Left hindlimb (tissue), 1 donor: ENCODE results near the gene CA9.

Source experiments
- DNase-seq: peaks from one replicate; pipeline ENCODE4 v3.0.0-alpha.2; 2018

Gene CA9

GRCh38 chr9:35695943-35696401 is 22.2 kb downstream of the CA9 start:
- no peak for DNase-seq

GRCh38 chr9:35696520-35697215 is 22.9 kb downstream of the CA9 start:
- no peak for DNase-seq

DNA sequence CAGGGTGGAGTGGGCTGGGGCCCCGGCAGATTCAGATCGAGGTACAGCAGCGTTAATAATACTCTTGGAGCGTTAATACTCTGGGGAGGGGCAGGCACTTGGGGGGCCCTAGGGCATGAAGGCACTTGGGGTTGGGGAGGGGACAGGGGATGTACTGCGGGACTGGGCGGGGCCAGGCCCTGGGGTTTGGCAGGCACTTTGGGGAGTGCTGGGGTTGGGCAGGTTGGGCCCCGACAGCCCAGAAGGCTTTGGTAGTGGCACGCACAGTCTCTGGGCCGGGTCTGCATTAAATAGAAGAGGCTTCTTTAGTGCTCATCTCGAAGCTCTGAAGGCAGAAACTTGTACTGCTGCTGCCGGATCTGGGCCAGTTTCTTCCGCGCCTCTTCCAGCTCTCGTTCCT is 23.8 kb downstream of the CA9 start:
- DNase-seq: no peak

GRCh38 chr9:35698231-35698630 is 24.5 kb downstream of the CA9 start:
- no peak for DNase-seq

DNA sequence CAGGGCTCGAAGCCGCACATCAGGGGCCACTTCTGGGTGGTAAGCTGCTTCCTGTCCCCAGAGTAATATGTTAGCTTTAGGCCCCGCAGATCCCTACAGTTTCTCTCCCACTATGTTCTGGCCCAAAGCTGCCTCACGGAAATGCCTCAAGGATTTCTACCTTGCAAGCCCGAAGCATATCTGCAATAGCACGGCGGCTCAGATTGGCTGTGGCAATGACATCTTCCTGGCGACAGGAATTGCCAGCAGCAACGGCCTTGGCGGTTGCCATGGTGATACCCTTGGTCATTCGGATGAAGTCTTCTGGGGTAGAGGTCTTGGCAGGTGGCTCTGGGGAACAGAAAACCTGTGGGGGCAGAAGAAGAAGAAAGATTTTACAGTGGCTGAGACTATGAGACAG is 26.3 kb downstream of the CA9 start:
- DNase-seq: no peak

DNA sequence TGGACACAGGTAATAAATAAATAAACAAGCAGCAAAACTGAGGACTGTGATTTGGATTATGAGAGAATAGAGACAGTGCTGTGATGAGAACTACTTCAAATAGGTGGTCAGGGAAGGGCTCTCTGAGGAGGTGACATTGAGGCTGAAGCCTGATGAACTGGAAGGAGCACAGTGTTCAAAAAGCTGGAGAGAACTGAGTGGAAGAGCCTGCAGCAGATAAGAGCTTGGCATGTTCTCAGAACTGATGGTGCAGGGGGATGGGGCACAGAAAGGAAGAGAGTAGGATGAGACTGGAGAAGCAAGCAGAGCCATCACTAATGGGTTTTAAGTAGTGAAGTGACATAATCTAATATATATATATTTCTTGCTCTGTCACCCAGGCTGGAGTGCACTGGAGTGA is 27.2 kb downstream of the CA9 start:
- no peak for DNase-seq

- DNase-seq: no peak
Measured at GRCh38 chr9:35702696-35703095, 29.0 kb downstream of the CA9 start.

- DNase-seq: no peak
Measured at GRCh38 chr9:35703906-35704672, 30.4 kb downstream of the CA9 start.

GRCh38 chr9:35705372-35705771 is 31.6 kb downstream of the CA9 start:
- DNase-seq: no peak

- DNase-seq: no peak
Measured at GRCh38 chr9:35705836-35706430, 32.2 kb downstream of the CA9 start.

DNA sequence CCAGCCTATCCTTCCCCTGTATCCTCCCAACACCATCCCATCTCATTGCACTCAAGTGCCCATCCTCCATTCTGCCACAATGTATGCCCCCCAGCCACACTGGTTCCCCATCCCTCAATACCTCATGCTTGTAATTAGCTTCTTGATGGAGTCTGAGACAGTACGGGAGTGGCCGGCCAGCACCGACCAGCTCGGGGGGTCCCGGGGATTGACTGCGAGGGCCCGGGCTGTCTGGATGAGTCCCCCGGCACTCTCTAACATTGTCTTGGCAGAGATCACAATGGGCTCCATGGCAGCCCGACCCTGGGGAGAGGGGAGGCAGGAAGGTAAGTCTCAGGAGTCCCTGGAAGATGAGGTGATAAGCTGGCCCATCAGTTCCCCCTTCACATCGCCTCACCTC is 33.2 kb downstream of the CA9 start:
- DNase-seq: no peak

DNA sequence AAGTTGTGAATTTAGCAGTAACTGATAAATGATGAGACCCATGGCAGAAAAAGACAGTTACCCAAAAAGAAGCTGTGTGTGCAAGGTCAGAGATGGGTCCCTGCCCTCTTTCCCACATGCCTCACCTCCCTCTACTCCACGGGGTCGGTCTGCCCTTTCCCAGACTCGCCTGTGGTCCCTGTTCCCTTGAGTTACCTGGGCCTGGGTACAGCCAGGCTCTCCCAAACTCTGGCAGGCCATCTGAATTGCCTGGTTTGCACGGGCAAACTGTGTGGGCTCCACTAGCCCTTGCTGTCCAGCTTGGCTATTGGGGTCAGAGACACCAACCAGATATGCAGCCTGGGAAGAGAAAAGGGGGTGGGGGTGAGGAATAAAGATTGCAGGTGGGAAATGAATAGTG is 34.4 kb downstream of the CA9 start:
- no peak for DNase-seq

DNA sequence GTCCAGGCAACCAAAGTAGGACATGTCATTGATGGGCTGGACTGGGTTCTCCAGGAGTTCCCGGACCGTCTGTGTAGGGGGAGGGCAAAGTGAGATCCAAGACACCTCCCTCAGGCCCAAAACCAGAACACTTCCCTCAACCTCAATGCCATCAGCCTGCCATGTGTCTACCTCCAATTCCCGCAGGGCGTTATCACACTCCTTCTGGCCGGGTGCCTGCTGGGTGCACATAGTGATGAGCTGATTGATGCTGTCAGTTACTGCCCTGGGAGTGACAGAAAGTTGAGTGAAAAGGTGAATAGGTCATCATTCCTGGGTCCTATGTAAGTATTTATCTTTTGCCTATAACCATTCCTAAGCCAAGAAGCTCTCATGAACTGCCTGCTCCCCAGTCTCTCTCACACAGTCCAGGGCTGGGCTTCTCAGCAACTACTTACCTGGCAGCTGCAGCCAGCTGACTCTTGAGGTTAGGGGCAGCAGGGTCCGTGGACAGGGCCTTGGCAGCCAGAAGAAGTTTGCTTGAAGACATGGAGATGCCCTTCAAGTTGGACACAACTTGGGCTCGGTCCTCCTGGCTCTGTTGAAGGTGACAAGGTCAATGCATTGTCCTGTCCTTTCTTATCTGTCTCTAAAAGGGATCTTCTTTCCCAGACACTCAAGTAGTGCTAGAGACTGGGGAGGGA is 37.2 kb downstream of the CA9 start:
- DNase-seq: no peak

GRCh38 chr9:35711501-35712428 is 38.0 kb downstream of the CA9 start:
- DNase-seq: no peak

- DNase-seq: no peak
Measured at GRCh38 chr9:35712762-35713400, 39.2 kb downstream of the CA9 start.

DNA sequence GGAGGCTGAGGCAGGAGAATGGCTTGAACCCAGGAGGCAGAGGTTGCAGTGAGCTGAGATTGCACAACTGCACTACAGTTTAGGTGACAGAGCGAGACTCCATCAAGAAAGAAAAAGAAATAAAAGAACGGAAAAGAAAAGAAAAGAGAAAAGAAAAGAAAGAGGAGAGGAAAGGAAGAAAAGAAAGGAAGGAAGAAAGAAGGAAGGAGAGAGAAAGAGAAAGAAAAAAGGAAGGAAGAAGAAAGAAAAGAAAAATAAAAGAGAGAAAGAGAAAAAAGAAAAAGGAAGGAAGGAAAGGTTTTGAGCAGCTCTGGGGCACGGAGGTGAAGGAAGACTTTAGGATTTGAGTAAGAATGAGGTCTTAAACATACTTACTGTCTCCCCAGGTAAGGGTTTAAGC is 39.9 kb downstream of the CA9 start:
- no peak for DNase-seq

- no peak for DNase-seq
Measured at GRCh38 chr9:35714123-35714522, 40.4 kb downstream of the CA9 start.

DNA sequence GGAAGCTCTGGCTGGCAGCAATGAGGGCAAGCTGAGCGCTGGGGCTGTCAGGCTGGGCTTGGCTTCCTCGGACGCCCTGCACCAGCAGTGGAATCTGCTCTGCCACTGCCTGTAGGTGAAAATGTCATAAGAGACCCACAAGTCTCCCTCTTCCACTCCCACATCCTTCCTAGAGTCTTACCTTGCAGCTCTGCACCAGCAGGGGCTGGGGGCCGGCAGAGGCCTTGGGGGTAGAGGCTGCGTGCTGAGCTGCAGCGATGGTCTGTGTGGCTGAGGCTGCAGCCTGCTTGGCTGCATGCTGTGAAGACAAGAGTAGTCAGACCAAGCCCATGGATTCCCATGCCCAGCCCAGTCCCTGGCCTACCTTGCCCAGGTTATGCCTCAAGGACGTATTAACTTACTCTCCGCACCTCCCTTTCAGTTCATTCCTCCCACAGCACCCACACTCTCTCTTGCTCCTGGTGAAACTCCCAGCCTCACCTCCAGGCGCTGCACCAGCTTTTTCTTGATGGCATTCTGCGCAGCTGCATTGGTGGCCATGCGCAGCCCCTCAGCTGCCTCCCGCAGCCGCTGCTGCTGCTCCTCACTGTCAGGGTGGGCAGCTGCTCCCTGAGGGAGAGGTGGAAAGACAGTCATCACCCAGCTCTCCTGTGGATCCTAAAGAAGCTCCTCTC is 41.0 kb downstream of the CA9 start:
- DNase-seq: no peak

GRCh38 chr9:35716230-35716629 is 42.5 kb downstream of the CA9 start:
- no peak for DNase-seq

GRCh38 chr9:35717132-35717870 is 43.6 kb downstream of the CA9 start:
- DNase-seq: no peak
